GM21825 (cell line): ENCODE data around the gene GDE1.

ENCODE experiments used
- ATAC-seq: cut with Tn5 transposase; IDR thresholded peaks from one replicate; pipeline ENCODE4 v1.9.1; 2021; ENCODE audit warnings: mild to moderate bottlenecking, moderate library complexity; ENCODE audit not compliant: unreplicated experiment

GDE1 gene

GRCh38 chr16:19488213-19488640 is 33.7 kb downstream of the GDE1 start:
- ATAC-seq, result no peak

- no peak for ATAC-seq
These were observed 35.1 kb downstream of the GDE1 start for GRCh38 chr16:19486750-19487325.

- ATAC-seq, result no peak
These were observed 35.8 kb downstream of the GDE1 start for GRCh38 chr16:19486051-19486450.

GRCh38 chr16:19485611-19486010 is 36.3 kb downstream of the GDE1 start:
- no peak for ATAC-seq

- ATAC-seq, result no peak
These were observed 37.8 kb downstream of the GDE1 start for GRCh38 chr16:19484096-19484495.

- ATAC-seq, result no peak
These were observed 39.6 kb downstream of the GDE1 start for GRCh38 chr16:19482291-19482690.

DNA sequence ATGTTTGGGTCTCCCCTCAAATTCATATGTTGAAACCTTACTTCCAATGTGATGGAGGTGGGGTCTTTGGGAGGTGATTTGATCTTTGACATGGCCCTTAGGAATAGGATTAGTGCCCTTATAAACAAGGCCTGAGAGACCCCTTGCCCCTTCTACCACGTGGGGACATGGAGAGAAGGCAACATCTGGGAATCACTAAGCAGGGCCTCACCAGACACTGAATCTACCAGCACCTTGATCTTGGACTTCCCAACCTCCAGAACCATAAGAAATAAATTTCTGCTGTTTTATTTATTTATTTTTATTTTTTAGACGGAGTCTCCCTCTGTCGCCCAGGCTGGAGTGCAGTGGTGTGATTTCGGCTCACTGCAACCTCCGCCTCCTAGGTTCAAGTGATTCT is 40.1 kb downstream of the GDE1 start:
- no peak for ATAC-seq

GRCh38 chr16:19481296-19481695 is 40.6 kb downstream of the GDE1 start:
- no peak for ATAC-seq

GRCh38 chr16:19479302-19479721 is 42.6 kb downstream of the GDE1 start:
- no peak for ATAC-seq

DNA sequence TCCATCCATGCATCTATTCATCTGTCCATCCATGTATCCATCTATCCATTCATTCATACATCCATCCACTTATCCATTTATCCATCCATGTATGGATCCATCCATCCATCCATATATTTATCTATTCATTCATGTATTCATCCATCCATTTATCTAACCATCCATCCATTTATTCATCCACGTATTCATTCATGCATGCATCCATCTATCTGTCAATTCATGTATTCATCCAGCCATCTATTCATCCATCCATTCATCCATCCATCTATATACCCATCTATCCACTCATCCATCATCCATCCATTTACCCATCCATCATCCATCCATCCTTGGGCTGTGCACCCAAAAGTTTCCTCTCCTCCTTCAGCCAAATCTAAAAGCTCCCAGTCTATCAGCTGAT is 43.4 kb downstream of the GDE1 start:
- no peak for ATAC-seq

GRCh38 chr16:19474617-19475016 is 47.3 kb downstream of the GDE1 start:
- ATAC-seq, result no peak

DNA sequence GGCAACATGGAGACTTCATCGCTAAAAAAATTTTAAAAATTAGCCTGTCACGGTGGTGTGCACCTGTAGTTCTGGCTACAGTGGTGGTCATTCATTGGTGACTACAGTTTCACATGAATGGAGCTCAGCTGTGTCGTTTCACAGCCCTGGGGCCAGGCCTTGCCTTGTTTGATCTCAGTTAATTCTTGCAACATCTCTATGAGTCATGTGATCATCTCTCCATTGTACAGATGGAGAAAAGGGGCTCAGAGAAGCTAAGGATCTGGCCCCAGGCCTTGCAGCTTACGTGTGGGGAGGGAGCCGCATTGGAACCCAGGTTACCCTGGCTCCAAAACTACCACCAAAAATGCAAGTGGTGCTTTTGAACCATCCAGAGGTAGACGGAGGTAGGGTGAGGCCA is 49.4 kb downstream of the GDE1 start:
- ATAC-seq, result no peak

DNA sequence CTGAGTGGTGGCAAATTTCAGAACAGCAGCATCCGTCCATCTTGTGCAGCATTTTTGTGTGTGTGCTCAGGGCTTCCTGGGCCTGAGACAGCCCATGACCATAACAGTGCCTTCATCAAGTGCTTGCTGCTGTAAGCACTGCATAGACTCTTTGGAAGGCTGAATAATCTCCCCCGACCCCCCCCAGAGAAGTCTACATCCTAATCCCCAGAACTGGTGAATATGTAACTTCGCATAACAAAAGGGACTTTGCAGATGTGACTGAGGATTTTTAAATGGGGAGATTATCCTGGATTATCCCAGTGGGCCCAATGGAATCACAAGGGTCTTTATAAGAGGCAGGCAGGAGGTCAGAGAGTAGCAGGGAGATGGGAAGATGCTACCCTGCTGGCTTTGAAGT is 53.6 kb downstream of the GDE1 start:
- ATAC-seq, result no peak

DNA sequence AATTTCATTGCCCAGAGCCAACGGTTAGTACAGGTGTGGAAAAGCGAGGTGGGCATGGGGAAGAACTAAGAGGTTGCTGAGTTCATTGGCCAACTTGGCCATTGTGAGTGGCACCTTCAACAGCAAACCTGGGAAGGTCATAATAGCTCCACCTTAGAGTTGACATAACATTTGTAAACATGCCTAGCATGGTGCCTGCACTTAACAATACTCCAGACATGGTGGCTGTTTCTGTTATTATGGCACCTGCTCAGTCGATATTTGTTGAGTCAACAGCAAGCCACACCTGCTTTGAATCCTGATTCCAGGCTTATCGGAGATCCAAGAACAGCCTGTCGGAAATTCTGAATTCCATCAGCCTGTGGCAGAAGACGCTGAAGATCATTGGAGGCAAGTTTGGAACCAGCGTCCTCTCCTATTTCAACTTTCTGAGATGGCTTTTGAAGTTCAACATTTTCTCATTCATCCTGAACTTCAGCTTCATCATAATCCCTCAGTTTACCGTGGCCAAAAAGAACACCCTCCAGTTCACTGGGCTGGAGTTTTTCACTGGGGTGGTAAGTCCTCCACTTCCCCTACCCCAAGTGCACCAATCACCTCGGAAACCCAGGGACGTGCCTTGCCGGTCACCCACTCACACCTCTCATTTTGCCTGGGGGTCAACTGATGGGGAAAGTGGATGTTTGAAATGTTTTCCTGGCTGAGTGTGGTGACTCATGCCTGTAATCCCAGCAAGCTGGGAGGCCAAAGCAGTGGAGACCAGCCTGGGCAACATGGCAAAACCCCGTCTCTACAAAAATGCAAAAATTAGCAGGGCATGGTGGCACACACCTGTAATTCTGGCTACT is 58.2 kb downstream of the GDE1 start:
- ATAC-seq, result no peak

GRCh38 chr16:19460397-19460796 is 61.5 kb downstream of the GDE1 start:
- no peak for ATAC-seq

DNA sequence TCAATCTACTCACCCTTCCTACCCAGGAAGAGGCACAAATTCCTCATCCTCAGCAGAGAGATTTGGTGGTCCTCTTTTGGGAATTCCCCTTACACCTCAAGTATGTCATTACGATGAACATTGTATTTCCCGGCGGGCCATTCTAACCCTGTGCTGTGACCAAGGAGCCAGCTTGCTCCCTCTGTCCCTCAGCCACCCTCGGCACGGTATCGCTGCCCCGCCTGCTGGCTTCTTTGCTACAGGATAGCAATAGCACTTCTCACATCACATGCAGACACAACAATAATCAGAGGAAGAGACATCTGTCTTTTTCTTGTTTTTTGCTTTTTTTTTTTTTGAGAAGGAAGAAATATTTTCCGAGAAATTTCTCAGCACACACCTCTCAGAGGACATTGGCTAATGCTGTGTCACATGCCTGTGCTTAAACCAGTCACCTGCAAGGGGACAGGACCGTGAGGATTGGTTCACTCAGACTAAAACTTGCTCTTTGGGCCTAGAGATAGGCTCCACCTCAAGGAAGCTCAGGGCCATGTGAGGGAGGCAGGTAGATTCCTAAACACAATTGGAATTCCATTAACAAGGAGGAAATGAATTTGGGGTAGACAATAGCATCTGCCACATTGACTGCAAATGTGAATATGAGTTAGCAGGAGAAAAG is 63.0 kb downstream of the GDE1 start:
- ATAC-seq, result no peak
